Measurements from ENCODE around the gene SF1. TPM values are rescaled to one million over a fixed set of nuclear protein-coding genes. Genes with fewer than 3 reads are reported as not detected.
A peak's percentile ranks its signal among the peaks of the same experiment; 100 is the strongest.

SF1 gene
- polyA plus RNA-seq, 1 of the 3 experiments (the other 2 are of a cell fraction), result 66.3 TPM

DNA sequence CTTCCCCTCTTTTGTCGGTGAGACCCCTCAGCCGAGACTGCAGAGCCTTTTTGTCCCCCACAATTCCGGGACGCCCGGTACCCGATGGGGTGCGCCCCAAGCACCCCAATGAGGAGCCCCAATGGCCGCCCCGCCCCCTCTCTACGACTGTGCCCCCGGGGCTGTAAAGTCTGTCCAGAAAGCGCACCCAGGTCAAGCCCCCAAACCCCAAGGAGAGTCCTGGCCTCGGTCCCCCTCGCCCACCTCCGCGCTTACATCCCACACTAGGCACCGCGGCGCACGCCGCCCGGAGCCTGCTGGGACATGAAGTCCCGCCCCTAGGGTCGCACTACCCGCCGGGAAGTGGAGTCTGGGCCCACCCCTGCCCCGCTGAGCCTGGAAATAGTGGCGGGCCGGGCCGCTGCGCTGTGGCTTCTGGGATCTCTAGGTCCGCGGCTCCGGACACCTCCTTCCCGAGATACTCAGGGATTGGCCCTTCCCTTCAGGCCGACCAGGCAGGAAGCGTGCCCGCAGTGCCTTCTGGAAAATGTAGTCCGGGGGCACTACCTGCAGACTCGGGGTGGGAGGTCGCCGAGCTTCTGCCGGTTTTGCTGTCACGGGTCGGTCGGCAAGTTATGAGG is 32.0 kb upstream of the SF1 start, which contains the start of gene MEN1:
Gene MEN1, minus strand, starts transcription at position 281 of the 620 bp plus-strand sequence. CDS start 442 bp downstream, outside the sequence.
- peak; percentile 97 for DNase-seq
- Histone ChIP-seq H3K79me2 (ENCODE audit: insufficient read depth) (peaks cover 11% of the 10 kb centered on the region), H3K4me1 (ENCODE audit: control insufficient read depth in 1 of 2, insufficient read depth in 2 of 2, low read depth in 1 of 2, low read length in 1 of 2) (peaks cover 8% of the 10 kb centered on the region in 2 experiments; a peak in 2 of 4 replicates), H4K20me1 (ENCODE audit: insufficient read depth) (no peaks in the 10 kb centered on the region), H3F3A (replicated peaks; ENCODE audit: insufficient read depth) (peaks cover 4% of the 10 kb centered on the region), H3K27me3 (ENCODE audit: insufficient read depth) (no peaks in the 10 kb centered on the region), H3K27ac (ENCODE audit: low read depth in 2 of 2, low read length in 1 of 2) (peak within 1 kb of the TSS; percentile 39 to 48; a peak in 2 of 4 replicates), H3K4me2 (peak within 1 kb of the TSS; percentile 99), H2AFZ (ENCODE audit: low read depth) (peak within 1 kb of the TSS; percentile 93; the same call in 1 of the 2 replicates), H3K9me3 (no peaks in the 10 kb centered on the region), H3K9ac (peak within 1 kb of the TSS; percentile 73), H3K9me2 (no peaks in the 10 kb centered on the region), H3K36me3 (replicated peaks in 1 of 2; ENCODE audit: control insufficient read depth in 1 of 2, insufficient read depth in 2 of 2, low read length in 1 of 2) (peaks cover 0 to 24% of the 10 kb centered on the region in 2 experiments), H3K4me3 (ENCODE audit: low read depth in 2 of 2, low read length in 1 of 2) (peak within 1 kb of the TSS; percentile 68 to 96)
- CTCF ChIA-PET, result interaction anchor here (0.9 to 1.6 kb wide), 7 partner anchors 10 to 122 kb away, joined by 3 to 6 read pairs (median 4); partner anchors contain the start of gene CDC42BPG
- POLR2A ChIA-PET, result interaction anchor here (0.5 to 1.7 kb wide), 6 partner anchors 12 to 200 kb away, joined by 3 to 6 read pairs (median 4); partner anchors contain the start of gene EHD1
- WGBS (ENCODE audit: low lambda C conversion rate), result under 1% methylated on average over 29 of the region's 46 CpGs
- TF ChIP-seq CHD2 (IDR thresholded peaks at IDR 0.05; ENCODE audit: low read length, partially characterized antibody), result no peak
- TF ChIP-seq GABPA (IDR thresholded peaks at IDR 0.05; ENCODE audit: low read depth), result peak; percentile 77
- no peak for TF ChIP-seq FOSL2 (IDR thresholded peaks at IDR 0.05; ENCODE audit: borderline replicate concordance, low read depth)
- TF ChIP-seq IRF3 (IDR thresholded peaks at IDR 0.05; ENCODE audit: low read depth, low read length), result no peak
- no peak for TF ChIP-seq RXRA (IDR thresholded peaks at IDR 0.05; ENCODE audit: borderline replicate concordance, low read depth)
- TF ChIP-seq ELF1 (IDR thresholded peaks at IDR 0.05), result peak; percentile 90
- TF ChIP-seq NRF1 (IDR thresholded peaks at IDR 0.05; ENCODE audit: low read depth, low read length), result peak; percentile 47
- peak; percentile 51; the same call in 1 of the 2 replicates for TF ChIP-seq YY1 (IDR thresholded peaks at IDR 0.05; ENCODE audit: low read depth)
- TF ChIP-seq FOXM1 (IDR thresholded peaks at IDR 0.05; ENCODE audit: low read depth), result no peak
- no peak for TF ChIP-seq JUND (IDR thresholded peaks at IDR 0.05)
- TF ChIP-seq EZH2phosphoT487 (IDR thresholded peaks at IDR 0.05; ENCODE audit: borderline replicate concordance, low read depth), result no peak
- TF ChIP-seq TAF1 (IDR thresholded peaks at IDR 0.05; ENCODE audit: borderline replicate concordance, low read depth, low read length), result peak; percentile 53; the same call in 1 of the 2 replicates
- TF ChIP-seq RFX5 (IDR thresholded peaks at IDR 0.05; ENCODE audit: low read length), result no peak
- peak; percentile 91 for TF ChIP-seq MXI1 (IDR thresholded peaks at IDR 0.05; ENCODE audit: low read depth, low read length)
- TF ChIP-seq, protein P1, sequence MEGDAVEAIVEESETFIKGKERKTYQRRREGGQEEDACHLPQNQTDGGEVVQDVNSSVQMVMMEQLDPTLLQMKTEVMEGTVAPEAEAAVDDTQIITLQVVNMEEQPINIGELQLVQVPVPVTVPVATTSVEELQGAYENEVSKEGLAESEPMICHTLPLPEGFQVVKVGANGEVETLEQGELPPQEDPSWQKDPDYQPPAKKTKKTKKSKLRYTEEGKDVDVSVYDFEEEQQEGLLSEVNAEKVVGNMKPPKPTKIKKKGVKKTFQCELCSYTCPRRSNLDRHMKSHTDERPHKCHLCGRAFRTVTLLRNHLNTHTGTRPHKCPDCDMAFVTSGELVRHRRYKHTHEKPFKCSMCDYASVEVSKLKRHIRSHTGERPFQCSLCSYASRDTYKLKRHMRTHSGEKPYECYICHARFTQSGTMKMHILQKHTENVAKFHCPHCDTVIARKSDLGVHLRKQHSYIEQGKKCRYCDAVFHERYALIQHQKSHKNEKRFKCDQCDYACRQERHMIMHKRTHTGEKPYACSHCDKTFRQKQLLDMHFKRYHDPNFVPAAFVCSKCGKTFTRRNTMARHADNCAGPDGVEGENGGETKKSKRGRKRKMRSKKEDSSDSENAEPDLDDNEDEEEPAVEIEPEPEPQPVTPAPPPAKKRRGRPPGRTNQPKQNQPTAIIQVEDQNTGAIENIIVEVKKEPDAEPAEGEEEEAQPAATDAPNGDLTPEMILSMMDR (IDR thresholded peaks at IDR 0.05), result no peak
- peak; percentile 79 for TF ChIP-seq POLR2AphosphoS5 (IDR thresholded peaks at IDR 0.05; ENCODE audit: low read depth, low read length)
- no peak for TF ChIP-seq FOXJ3 (CRISPR knock-in tag; IDR thresholded peaks at IDR 0.05)
- no peak for TF ChIP-seq REST (IDR thresholded peaks at IDR 0.05; ENCODE audit: low read depth, low read length)
- TF ChIP-seq RAD21 (IDR thresholded peaks at IDR 0.05; ENCODE audit: low read length), result no peak
- no peak for TF ChIP-seq EP300 (IDR thresholded peaks at IDR 0.05; ENCODE audit: borderline replicate concordance in 1 of 2, low read depth in 1 of 2, low read length in 1 of 2)
- TF ChIP-seq MEF2A (IDR thresholded peaks at IDR 0.05; ENCODE audit: borderline replicate concordance, low read depth), result no peak
- no peak for TF ChIP-seq USF1 (IDR thresholded peaks at IDR 0.05; ENCODE audit: borderline replicate concordance, low read depth)
- no peak for TF ChIP-seq PBX3 (IDR thresholded peaks at IDR 0.05)
- TF ChIP-seq SMC3 (IDR thresholded peaks at IDR 0.05; ENCODE audit: low read depth, low read length), result no peak
- TF ChIP-seq GATA2 (CRISPR knock-in tag; IDR thresholded peaks at IDR 0.05), result no peak

Data from SK-N-SH (cell line).